ENCODE measurements around the gene SLC12A7. TPM values are rescaled to one million over a fixed set of nuclear protein-coding genes. Genes with fewer than 3 reads are reported as not detected.

Gene SLC12A7
- total RNA-seq, 6 experiments from 2014 or later: 38.9 to 65.2 (median 53.3) TPM

DNA sequence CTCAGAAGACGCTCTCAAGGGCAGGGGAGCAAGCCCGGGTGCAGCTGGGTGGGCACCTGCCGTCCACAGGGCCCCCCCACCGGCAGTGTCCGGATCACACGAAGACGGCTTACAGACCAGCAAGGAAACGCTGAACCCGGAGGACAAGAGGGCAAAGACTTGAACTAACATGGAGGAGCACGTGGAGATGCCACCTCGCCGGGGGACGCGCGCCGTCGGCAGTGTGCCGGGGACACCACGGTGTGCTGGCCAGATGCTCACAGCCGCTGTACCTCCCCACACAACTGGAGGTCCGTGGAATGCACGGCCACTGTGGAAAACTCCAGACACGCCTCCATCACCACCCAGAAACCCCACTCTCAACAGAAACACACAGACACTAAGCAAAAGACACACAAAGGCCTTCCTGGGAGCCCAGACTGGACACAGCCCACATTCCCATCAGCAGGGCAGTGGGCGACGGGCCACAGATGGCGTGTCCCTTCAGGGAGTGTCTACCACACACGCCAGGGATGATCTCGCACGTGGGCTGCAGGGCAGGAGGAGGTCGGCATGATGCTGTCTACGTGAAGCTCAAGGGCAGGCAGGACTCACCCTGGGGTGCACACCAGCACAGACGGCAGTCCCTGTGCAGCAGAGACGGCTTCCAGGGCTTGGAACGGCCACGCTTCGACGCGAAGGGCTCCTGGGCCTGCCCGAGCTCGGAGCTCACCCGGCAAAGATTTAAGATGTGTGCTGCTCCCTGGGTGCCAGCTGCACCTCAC lies 8.6 kb upstream of the SLC12A7 start:
- Histone ChIP-seq H3K36me3 (no peaks in the 10 kb centered on the region), H3K4me3 (no peak overlapping the region), H3K9me3 (no peaks in the 10 kb centered on the region), H3K4me1 (peaks cover 0 to 32% (median 10%) of the 10 kb centered on the region in 4 donors), H3K27ac (no peak overlapping the region), H3K27me3 (no peaks in the 10 kb centered on the region)
- DNase-seq (no peak), ATAC-seq (no peak)
- TF ChIP-seq POLR2A (IDR thresholded peaks at IDR 0.05): no peak
- TF ChIP-seq, protein P1, sequence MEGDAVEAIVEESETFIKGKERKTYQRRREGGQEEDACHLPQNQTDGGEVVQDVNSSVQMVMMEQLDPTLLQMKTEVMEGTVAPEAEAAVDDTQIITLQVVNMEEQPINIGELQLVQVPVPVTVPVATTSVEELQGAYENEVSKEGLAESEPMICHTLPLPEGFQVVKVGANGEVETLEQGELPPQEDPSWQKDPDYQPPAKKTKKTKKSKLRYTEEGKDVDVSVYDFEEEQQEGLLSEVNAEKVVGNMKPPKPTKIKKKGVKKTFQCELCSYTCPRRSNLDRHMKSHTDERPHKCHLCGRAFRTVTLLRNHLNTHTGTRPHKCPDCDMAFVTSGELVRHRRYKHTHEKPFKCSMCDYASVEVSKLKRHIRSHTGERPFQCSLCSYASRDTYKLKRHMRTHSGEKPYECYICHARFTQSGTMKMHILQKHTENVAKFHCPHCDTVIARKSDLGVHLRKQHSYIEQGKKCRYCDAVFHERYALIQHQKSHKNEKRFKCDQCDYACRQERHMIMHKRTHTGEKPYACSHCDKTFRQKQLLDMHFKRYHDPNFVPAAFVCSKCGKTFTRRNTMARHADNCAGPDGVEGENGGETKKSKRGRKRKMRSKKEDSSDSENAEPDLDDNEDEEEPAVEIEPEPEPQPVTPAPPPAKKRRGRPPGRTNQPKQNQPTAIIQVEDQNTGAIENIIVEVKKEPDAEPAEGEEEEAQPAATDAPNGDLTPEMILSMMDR (IDR thresholded peaks at IDR 0.05): no peak
- 87% methylated on average over 4 of the region's 41 CpGs for WGBS (ENCODE audit: insufficient coverage, low coverage, low lambda C conversion rate, missing lambda C conversion rate)
- intact Hi-C loops (cut with DNase I): no loop called here

DNA sequence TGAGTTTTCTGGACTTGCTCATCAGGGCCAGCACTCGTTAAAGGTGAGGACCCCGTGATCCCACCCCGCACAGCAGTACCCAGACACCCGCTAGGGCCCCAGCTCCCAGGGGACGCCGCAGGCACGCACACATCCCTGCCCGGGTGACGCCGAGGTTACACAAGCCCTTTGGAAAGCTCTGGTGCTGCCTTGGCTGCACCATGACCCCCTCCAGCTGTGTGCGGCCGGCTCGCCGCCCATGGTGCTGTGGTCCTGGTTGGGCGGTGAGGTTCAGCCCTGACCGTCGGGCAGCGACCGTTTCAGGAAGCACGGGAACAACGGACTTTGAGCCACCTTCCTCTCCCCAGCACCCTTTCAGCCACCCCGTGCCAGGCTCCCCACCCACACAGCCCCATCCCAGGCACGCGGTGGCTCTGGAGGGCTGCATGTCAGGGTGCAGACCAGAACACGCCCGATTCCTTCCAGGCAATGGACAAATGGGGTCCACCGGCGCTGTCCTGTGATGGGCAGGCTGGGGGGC lies 7.5 kb upstream of the SLC12A7 start:
- Histone ChIP-seq H3K4me1 (peaks cover 0 to 32% (median 10%) of the 10 kb centered on the region in 4 donors), H3K27me3 (no peaks in the 10 kb centered on the region), H3K9me3 (no peaks in the 10 kb centered on the region), H3K36me3 (no peaks in the 10 kb centered on the region), H3K4me3 (no peak overlapping the region), H3K27ac (peak overlapping the region; percentile 22 to 70 (median 45))
- intact Hi-C loops (cut with DNase I): no loop called here
- peak; percentile 85 to 92 (median 88) for ATAC-seq
- peak; percentile 87 to 95 (median 93) for DNase-seq
- 24% methylated on average over 10 of the region's 28 CpGs for WGBS (ENCODE audit: insufficient coverage, low coverage, low lambda C conversion rate, missing lambda C conversion rate)
- TF ChIP-seq, protein P1 (IDR thresholded peaks at IDR 0.05): peak in 1 of 4 donors; percentile 27
- peak; percentile 67 for TF ChIP-seq POLR2A (IDR thresholded peaks at IDR 0.05)

DNA sequence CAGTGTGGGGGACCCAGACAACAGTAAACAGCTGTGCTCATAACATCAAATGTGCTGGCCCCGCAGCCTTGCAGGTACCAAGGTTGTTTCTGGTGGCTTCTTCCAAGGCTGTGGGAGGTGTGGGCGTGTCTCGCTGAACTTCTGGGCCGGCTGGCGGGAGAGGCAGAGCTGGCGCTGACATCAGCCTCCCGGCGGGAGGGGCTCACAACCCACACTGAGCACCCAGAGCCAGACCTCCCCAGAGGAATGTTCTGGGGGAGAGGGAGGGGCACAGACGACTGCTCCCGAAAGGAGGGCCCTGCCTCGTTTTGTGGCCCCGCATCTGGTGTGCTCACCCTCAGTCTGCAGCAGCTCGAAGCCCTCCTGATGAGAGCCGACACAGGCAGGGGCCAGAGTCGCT lies 6.9 kb upstream of the SLC12A7 start:
- intact Hi-C loops (cut with DNase I): no loop called here
- TF ChIP-seq, protein P1 (IDR thresholded peaks at IDR 0.05): no peak
- TF ChIP-seq POLR2A (IDR thresholded peaks at IDR 0.05): no peak

DNA sequence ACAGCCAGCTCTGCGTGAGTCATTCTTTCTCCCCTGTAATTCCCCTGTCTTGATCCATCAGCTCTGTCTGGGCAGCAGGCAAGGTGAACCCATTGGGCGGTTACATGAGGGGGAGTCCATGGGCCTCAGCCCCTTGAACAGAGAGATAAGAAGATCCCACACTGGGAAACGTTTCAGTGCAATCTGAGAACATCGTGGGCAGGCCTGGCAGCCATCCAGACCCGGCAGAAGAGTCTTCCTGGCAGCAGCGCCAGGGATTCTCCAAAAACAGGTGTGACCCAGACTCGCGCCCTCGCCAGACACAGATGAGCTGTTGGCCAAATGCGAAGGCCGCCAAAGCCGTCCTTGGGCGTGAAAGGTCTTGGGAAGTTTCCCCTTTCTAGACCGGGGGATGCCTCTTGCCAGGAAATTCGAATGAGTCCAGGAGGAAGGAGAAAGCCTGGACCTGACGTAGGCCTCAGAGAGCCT lies 6.4 kb upstream of the SLC12A7 start:
- DNase-seq (no peak), ATAC-seq (peak in 1 of 4 donors; percentile 19)
- intact Hi-C loops (cut with DNase I): no loop called here
- no peaks in the 10 kb centered on the region for H3K27me3 ChIP-seq
- H3K27ac ChIP-seq: peak overlapping the region in 1 of 3 donors; percentile 7
- H3K36me3 ChIP-seq: no peaks in the 10 kb centered on the region
- TF ChIP-seq, protein P1 (IDR thresholded peaks at IDR 0.05): no peak
- no peak for TF ChIP-seq POLR2A (IDR thresholded peaks at IDR 0.05)
- peaks cover 0 to 28% (median 6%) of the 10 kb centered on the region in 4 donors for H3K4me1 ChIP-seq
- H3K9me3 ChIP-seq: no peaks in the 10 kb centered on the region
- no peak overlapping the region for H3K4me3 ChIP-seq
- 41% methylated on average over 4 of the region's 16 CpGs for WGBS (ENCODE audit: insufficient coverage, low coverage, low lambda C conversion rate, missing lambda C conversion rate)

More for the DNA sequence above, 6.9 kb upstream of the SLC12A7 start:
- Histone ChIP-seq H3K4me1 (peaks cover 0 to 32% (median 8%) of the 10 kb centered on the region in 4 donors), H3K36me3 (no peaks in the 10 kb centered on the region), H3K27me3 (no peaks in the 10 kb centered on the region), H3K9me3 (no peaks in the 10 kb centered on the region), H3K4me3 (no peak overlapping the region), H3K27ac (peak overlapping the region; percentile 22 to 70 (median 45))
- WGBS (ENCODE audit: insufficient coverage, low coverage, low lambda C conversion rate, missing lambda C conversion rate): no CpG with 5 or more reads among the region's 15 CpGs
- peak in 3 of 4 donors; percentile 3 to 18 (median 4) for ATAC-seq
- DNase-seq: no peak

Data from right lobe of liver (tissue), 6 donors.